DMS79 treated with DMSO at 0.1 percent for 48 hours (cell line): Measurements from ENCODE around the gene SLC25A23.
"Not testable (repeated sequence)": the region's sequence is repeated elsewhere in the genome, so short reads cannot be mapped to it uniquely, and the experiment has no call there.

Experiments
- DNase-seq: peaks from one replicate; lab custom pipeline; 2025; lab: John Stamatoyannopoulos, UW

SLC25A23 gene

DNA sequence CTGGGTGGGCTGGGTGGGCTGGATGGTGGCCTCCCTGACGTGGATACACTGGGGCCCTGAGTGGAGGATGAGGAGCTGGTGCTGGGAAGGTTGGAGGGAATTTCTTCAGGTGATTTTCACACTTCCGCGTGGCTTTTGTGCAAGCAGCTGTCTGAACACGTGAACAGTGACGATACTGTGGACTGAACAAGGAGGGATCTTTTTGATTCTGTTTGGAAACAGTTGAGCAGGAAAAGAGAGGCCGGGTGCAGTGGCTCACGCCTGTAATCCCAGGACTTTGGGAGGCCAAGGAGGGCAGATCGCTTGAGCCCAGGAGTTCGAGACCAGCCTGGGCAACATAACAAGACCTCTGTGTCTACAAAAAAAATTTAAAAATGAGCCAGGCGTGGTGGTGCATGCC is 57.5 kb downstream of the SLC25A23 start:
- DNase-seq: no peak

DNA sequence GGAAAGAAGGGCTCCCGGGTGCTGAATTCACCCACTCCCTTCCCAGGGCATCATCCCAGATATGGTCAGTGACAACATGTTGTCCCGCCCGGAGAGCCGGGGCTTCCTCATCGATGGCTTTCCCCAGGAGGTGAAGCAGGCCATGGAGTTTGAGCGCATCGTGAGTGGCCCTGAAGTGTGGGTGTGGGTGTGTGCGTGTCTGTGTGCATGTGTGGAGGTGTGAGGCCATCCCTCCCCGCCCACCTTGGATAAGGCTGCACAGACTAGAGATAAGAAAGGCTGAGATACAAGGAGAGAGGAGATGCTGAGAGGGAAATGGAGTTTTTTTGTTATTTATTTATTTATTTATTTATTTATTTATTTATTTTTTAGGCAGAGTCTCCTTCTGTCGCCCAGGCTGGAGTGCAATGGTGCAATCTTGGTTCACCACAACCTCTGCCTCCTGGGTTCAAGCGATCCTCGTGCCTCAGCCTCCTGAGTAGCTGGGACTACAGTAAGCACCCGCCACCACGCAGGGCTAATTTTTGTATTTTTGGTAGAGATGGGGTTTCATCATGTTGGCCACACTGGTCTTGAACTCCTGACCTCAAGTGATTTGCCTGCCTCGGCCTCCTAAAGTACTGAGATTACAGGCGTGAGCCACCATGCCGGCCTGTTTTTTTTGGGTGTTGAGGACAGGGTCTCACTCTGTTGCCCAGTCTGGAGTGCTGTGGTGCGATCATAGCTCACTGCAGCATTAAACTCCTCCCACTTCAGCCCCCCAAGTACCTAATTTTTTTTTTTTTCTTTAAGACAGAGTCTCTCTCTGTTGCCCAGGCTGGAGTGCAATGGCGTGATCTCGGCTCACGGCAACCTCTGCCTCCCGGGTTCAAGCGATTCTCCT is 59.3 kb downstream of the SLC25A23 start:
- not testable (repeated sequence) for DNase-seq

DNA sequence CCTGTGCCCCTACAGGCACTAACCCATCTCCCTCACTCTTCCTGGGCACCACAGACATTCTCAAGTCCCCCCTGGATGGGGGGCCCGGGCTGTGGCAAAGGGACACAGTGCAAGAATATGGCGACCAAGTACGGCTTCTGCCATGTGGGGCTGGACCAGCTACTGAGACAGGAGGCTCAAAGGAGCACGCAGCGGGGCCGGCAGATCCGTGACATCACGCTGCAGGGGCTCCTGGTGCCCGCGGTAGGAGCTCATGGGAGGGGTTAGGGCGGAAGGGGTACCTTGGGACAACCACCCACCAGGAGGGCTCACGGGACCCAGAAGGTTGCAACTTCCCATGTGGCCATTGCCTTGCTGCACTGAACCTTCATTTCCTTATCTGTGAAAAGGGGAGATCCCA is 63.3 kb downstream of the SLC25A23 start:
- no peak for DNase-seq

DNA sequence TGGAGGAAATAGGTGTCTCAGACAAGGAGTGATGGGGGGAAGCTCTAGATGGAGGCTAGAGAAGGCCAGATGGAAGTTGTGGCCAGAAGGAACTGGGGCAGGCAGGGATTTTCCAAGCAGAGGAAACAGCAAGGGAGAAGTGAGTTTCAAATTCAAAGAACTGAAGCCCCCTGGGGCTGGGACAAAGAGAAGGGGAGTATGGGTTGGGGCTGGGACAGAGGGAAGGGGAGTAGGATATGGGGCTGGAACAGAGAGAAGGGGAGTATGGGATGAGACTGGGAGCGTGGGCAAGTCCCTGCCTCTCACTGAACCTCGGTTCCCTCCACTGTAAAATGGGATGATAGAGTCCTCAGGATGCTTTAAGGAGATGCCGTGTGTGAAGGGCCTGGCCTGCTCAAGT is 64.8 kb downstream of the SLC25A23 start:
- DNase-seq: no peak

DNA sequence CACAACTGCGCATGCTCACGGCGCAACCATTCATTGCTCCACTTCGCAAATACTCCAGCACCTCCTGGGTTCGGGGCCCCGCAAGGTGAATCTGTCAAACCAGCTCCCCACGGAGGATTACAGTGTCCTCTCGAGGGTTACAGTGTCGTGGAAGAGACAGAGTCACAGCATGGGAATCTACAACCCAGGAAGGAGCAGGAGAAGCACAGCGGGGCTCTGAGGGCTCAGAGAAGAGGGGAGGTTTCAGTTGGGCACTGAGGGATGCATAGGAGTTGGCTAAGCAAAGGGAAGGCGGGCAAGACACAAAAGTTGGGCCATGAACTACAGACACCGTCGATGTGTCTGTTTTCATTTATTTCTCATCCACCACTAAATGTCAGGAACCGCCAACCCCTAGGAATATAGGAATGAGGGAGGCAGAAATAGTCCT is 65.6 kb downstream of the SLC25A23 start:
- no peak for DNase-seq

DNA sequence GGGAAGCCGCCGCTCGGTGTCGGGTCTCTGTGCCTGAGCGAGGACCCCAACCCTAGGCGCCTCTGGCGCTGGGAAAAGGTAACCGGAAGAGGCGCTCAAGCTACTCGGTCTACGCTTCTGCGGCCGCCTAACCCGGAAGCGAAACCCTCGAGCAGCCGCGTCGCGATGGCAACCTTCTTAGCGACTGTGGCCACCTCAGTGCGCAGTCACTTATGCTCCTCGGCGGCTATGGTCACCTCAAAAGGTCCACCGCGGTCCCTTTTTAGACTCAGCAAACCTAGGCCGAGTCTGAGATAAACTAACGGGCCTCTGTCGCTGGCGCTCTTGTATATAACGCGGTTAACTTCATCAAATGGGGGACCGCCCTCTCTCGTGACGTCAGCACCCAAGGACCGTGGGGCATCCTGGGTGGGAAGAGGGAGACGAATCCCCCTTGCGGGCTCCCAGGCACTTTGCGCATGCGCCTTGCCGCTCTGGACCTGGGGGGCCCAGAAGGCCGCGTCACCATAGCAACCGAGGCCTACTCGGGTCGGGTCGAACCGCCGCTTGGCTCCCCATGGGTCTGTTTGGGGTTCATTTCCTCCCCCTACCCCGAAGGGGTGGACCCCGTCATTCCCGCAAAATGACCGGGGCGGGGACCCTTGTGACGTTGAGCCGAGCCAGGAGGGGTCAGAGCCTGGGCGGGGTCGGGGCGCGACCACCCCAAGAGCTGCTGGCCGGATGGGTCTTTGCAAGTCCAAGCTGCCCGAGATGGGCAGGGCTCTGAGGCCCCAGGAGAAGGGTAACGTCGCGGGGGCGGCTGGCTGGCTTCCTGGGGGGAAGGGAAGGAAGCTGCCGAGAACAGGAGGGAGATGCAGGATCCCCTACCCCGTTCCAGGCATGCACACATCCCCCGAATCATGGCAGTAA is 66.3 kb downstream of the SLC25A23 start, which contains the start of gene GTF2F1:
GTF2F1 (minus strand) TSS at position 91 of the 909 bp plus-strand sequence. CDS start 169 bp downstream, outside the sequence.
- peak; percentile 93 for DNase-seq

DNA sequence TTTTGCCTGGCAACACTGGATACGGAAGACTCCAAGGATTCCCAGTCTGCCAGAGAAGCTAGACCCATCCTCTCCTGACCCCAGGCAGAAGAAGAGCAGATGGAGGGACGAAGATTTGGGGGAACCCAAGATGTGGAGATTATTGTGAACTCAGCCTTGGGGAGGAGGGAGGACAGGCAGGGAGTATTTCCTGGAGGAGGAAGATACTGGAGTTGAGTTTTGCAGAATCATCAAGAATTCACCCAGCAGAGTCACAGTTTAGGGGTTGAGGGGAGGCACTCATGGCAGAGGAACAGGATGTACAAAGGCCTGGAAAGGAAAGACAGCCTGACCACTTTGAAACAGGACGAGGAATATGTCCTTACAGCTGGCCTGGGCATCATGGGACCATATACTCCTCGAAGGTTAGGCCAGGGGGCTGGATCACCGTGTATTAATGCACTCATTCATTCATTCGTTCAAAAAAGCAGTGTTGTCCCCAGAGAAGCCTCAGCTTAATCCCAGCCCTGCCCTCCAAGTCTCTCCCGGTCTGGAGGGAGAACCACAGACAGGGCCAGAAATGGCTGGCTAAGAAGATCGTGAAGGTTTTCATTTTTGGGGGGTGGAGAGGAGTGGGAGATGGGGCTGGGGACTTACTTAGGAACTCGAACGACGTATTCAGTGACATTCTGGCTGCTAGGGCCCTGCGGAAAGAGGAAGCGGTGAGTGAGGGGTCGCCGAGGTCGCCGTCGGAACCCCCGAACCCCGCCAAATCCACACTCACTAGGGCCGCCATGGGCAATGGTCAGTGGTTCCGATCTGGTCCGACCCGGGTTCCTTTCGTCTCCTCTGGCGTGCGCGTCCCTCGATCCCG is 67.1 kb downstream of the SLC25A23 start:
- DNase-seq: no peak
